Retina (tissue), 1 donor: ENCODE measurements around the gene FDCSP.
"Not testable (repeated sequence)": the region's sequence is repeated elsewhere in the genome, so short reads cannot be mapped to it uniquely, and the experiment has no call there.

Experiments used
- DNase-seq: peaks from one replicate; pipeline ENCODE4 v3.0.0-alpha.2; 2016

Gene FDCSP

GRCh38 chr4:70225824-70226223 is at the start of gene FDCSP:
TSS of gene FDCSP (plus strand) at chr4:70226124. CDS start at chr4:70231195, 5,071 bp downstream.
- DNase-seq, result no peak

GRCh38 chr4:70177090-70177489 is 48.8 kb upstream of the FDCSP start:
- no peak for DNase-seq

GRCh38 chr4:70178075-70178660 is 47.8 kb upstream of the FDCSP start:
- DNase-seq, result no peak

- DNase-seq, result no peak
These were observed 46.1 kb upstream of the FDCSP start for GRCh38 chr4:70179811-70180210.

GRCh38 chr4:70181864-70182263 is 44.1 kb upstream of the FDCSP start:
- no peak for DNase-seq

GRCh38 chr4:70182517-70183167 is 43.3 kb upstream of the FDCSP start:
- no peak for DNase-seq

- peak; percentile 6 for DNase-seq
These were observed 42.6 kb upstream of the FDCSP start for GRCh38 chr4:70183168-70183939.

- DNase-seq, result no peak
These were observed 42.0 kb upstream of the FDCSP start for GRCh38 chr4:70183940-70184246.

GRCh38 chr4:70187216-70187615 is 38.7 kb upstream of the FDCSP start:
- no peak for DNase-seq

GRCh38 chr4:70190579-70190978 is 35.3 kb upstream of the FDCSP start:
- DNase-seq, result no peak

GRCh38 chr4:70191647-70192046 is 34.3 kb upstream of the FDCSP start:
- DNase-seq, result no peak

- DNase-seq, result no peak
These were observed 33.0 kb upstream of the FDCSP start for GRCh38 chr4:70192895-70193294.

GRCh38 chr4:70195425-70195824 is 30.5 kb upstream of the FDCSP start, which contains the start of gene ODAM:
TSS of gene ODAM (plus strand) at chr4:70195725. CDS start at chr4:70196544, 819 bp downstream.
- DNase-seq, result no peak

GRCh38 chr4:70196857-70197256 is 29.1 kb upstream of the FDCSP start:
- no peak for DNase-seq

GRCh38 chr4:70197842-70198241 is 28.1 kb upstream of the FDCSP start:
- no peak for DNase-seq

- no peak for DNase-seq
These were observed 22.3 kb upstream of the FDCSP start for GRCh38 chr4:70203601-70204000.

- not testable (repeated sequence) for DNase-seq
These were observed 13.2 kb upstream of the FDCSP start for GRCh38 chr4:70212752-70213151.

GRCh38 chr4:70216109-70216508 is 9.8 kb upstream of the FDCSP start:
- not testable (repeated sequence) for DNase-seq

- DNase-seq, result not testable (repeated sequence)
These were observed 9.4 kb upstream of the FDCSP start for GRCh38 chr4:70216550-70216949.

GRCh38 chr4:70221389-70221788 is 4.5 kb upstream of the FDCSP start:
- DNase-seq, result not testable (repeated sequence)

- DNase-seq, result not testable (repeated sequence)
These were observed 4.1 kb upstream of the FDCSP start for GRCh38 chr4:70221818-70222217.

- no peak for DNase-seq
These were observed 10.2 kb downstream of the FDCSP start for GRCh38 chr4:70236125-70236524.

- no peak for DNase-seq
These were observed 13.4 kb downstream of the FDCSP start for GRCh38 chr4:70239131-70239883.
